Iris pigment epithelial cell (primary cell): Measurements from ENCODE around the gene CACNG8.
A peak's percentile ranks its signal among the peaks of the same experiment; 100 is the strongest.
"Not testable (repeated sequence)": the region's sequence is repeated elsewhere in the genome, so short reads cannot be mapped to it uniquely, and the experiment has no call there.

Source experiments
- DNase-seq: peaks from one replicate; pipeline ENCODE4 v3.0.0-alpha.2; 2011; ENCODE audit warnings: low read depth

CACNG8 gene

GRCh38 chr19:53962887-53963431 lies at the start of gene CACNG8:
Gene CACNG8 (plus strand): TSS chr19:53962937.
- no peak for DNase-seq

- DNase-seq, result no peak
Observed at GRCh38 chr19:53915000-53915399, 47.7 kb upstream of the CACNG8 start.

- no peak for DNase-seq
Observed at GRCh38 chr19:53916004-53916403, 46.7 kb upstream of the CACNG8 start.

- DNase-seq, result no peak
Observed at GRCh38 chr19:53917356-53917755, 45.4 kb upstream of the CACNG8 start.

GRCh38 chr19:53927739-53928138 lies 35.0 kb upstream of the CACNG8 start:
- peak; percentile 76 for DNase-seq

DNA sequence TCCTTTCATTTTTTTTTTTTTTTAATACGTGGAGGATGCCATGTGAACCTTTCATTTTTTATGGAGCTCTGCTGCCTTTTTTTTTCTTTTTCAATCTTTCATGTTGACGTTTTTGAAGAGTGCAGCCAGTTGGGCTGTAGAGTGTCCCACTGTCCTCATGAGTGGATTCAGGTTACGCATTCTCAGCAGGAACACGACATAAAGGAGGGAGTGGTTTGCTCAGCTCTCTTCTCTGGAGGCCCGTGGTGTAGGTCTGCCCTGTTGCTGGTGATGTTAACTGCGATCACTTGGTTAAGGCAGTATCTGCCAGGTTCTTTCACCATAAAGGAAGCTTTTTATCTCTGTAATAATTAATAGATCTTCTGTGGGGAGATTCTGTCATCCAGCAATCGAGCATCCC lies 26.7 kb upstream of the CACNG8 start:
- DNase-seq, result no peak

GRCh38 chr19:53942001-53942786 lies 20.5 kb upstream of the CACNG8 start:
- peak; percentile 45 for DNase-seq

DNA sequence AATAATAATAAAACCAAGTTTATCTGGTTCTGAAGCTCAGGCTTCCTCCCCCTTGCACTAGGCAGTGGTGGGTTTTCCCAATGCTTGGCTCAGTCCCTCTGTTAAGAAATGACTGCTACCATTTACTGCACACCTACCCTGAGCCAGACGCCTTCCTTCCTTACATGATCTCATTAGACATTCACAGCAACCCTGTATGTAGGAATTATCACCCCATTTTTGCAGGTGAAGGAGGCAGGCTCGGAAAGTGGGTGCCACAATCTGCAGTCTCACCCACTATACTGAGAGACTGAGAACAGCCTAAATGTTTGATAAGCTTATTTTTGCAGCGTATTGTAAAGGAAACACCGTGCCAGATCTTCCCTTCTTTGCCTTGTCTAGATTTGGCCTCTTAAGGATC lies 18.3 kb upstream of the CACNG8 start:
- no peak for DNase-seq

DNA sequence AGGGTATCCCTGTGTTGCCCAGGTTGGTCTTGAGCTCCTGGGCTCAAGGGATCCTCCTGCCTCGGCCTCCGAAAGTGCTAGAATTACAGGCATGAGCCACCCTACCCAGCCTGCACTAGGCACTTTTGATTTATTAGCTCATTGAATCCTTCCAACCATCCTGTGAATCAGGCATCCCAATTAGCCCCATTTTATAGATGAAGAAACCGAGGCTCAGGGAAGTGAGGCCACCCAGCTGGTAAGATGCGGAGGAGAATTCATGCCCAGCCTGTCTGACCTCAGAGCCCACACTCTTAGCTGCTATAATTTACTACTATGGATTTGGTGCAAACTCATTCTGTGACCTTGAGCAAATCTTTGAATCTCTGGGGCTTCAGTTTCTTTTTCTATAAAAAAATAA lies 17.8 kb upstream of the CACNG8 start:
- no peak for DNase-seq

DNA sequence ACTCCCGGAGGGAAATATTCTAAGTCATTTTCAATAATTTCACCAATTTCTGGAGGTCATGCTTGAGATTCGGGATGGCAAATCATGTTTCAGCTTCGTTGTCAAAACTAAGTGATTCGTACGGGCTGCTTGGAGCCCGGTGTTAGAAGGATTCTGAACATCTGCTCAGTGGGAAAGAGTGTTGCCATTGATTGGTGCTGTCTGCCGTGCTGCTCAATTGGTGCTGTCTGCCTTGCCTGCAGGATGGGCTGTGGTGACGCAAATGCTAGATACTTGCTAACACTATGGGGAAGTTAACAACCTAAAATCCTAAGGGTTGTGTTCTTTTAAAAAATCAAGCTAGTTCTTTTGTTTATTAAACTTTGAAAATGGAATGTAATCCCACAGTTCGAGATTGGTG lies 17.3 kb upstream of the CACNG8 start:
- DNase-seq, result peak; percentile 50

DNA sequence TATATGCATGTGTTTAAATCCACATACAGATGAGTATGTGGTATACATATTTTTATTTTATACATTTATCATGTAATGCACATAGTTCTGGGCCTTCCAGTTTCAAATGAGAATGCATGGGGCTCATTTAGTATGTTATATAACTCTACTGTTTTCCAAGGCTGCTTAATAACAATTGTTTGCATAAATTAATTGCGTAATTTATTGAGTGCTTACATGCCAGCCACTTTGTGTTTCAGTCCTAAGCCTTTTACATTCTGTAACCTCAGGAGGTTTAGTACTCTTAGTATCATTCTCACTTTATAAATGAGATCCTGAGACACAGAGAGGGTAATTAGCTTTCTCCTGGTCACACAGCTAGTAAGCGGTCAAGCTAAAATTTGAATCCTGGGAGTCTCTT lies 16.7 kb upstream of the CACNG8 start:
- no peak for DNase-seq

DNA sequence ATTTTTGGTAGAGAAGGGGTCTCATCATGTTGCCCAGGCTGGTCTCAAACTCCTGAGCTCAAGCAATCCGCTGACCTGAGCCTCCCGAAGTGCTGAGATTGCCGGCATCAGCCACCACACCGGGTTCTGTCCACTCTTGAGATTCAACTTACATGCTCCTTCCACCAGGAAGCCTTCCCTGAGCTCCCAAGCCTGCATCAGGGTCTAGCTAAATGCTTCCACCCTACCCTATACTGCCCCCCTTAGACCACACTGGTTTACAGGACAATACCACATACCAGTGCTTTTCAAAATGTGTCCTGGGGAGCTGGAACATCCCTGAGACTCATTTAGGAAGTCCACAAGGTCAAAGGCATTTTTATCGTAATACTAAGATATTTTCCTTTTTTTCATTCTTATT lies 15.1 kb upstream of the CACNG8 start:
- no peak for DNase-seq

DNA sequence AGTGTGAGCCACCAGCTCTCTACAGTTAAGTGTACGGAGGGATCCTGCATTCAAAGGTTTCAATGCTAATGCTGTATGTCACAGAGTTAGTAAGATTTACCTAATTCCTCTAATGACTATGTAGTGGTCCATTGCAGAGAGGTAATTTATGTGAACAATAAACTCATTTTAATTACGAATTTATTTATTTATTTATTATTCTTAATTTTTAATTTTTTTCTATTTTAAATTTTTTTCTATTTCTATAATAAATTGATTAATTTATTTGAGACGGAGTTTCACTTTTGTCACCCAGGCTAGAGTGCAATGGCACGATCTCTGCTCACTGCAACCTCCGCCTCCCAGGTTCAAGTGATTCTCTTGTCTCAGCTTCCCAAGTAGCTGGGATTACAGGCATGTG lies 14.1 kb upstream of the CACNG8 start:
- not testable (repeated sequence) for DNase-seq

DNA sequence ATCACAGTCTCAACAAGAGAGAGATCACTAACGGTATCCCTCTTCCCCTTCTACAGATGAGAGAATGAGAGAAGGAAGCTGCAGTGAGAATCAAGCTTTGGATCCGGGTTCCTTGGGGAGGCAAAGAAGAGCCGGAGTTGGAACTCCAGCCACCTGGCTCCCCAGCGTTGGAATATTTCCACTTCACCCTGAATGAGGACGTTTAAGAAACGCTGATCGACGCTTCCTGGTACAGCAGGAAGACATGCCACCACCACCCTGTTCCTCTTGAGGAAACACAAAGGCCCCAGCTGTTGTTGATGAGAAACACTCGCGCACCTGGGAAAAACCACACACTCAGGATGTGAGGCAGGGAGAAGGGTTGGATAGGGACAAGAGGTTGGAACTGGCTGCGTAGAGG lies 11.3 kb upstream of the CACNG8 start:
- DNase-seq, result no peak

- no peak for DNase-seq
Observed at GRCh38 chr19:53951947-53952346, 10.8 kb upstream of the CACNG8 start.

DNA sequence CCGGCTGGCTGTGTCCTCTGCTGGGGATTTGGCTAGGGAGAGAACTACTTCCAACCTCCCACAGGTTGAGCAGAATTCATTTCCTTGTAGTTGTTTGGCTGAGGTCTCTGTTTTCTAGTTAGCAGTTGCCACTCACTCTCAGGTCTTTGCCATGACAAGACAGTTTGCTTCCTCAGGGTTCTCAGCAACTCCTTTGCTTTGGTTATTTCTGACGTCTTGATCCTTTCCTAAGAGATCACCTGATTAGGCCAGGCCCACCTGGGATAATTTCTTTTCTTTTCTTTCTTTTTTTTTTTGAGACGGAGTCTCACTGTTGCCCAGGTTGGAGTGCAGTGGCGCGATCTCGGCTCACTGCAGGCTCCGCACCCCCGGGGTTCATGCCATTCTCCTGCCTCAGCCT lies 9.4 kb upstream of the CACNG8 start:
- no peak for DNase-seq

DNA sequence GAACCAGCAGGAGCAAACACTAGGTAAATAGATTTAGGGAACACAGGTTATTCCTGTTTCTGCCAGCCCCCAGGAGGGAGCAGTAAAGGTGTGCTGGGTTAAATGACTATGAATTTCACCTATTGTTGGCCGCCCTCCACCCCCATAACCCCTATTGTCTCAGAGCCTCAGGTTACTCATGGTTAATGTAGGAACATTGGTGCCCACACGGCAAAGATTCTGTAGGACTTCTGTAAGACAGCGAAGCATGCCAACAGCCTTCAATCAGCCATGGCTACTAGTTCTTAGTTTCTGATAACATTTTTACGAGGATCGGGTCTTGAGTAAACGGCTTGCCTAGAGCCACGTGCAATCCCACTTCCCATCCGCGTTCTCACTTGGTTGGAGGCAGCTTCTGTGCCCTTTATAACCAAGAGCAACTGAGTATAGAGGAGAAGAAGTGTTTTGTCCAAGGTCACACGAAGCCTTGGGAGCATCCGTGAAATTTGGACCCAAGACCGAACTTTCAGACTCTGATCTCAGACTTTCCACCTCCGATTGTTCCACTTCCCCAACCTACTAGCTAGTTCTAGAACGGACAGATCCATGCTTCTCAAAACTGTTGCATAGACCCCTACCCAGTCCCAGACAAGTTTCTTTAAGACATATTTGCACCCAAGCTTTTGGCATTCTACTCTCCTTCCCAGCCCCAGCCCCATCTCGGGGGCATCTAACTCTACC lies 5.1 kb upstream of the CACNG8 start:
- no peak for DNase-seq

DNA sequence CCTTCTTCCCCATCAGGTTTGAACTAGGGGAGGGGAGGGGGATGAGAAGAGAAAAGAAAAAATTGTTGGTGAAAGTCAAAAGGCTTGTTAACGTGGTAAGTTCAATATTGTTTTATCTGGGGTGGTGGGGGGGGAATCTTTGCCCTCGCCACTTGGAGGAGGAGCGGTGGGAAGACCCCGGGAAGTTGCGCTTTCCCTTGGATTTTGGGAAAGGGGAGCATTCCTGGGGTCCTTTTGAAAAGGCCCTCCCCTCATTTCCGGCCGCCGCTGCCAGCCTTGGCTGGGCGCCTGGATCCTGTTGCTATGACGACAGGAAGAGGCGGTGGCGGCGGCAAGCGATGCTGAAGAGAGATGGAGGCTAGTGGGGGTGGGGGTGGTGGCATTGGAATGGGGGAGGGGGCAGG lies 4.6 kb upstream of the CACNG8 start:
- no peak for DNase-seq

GRCh38 chr19:53958823-53959757 lies 3.6 kb upstream of the CACNG8 start:
- no peak for DNase-seq

- DNase-seq, result no peak
Observed at GRCh38 chr19:53960187-53960586, 2.5 kb upstream of the CACNG8 start.

- no peak for DNase-seq
Observed at GRCh38 chr19:53960886-53961285, 1.9 kb upstream of the CACNG8 start.
